Activated naive CD4-positive, alpha-beta T cell treated with anti-CD3 and anti-CD28 coated beads, Interleukin-2, amount 50 U/mL, for 24 hours (primary cell): ENCODE measurements around the gene MBTPS1.

Experiments
- H3K27ac Mint-ChIP-seq: one replicate; pipeline ENCODE4 v1.8.0; 2021; ENCODE audit warnings: mild to moderate bottlenecking, mixed read lengths
- H3K27me3 Mint-ChIP-seq: one replicate; pipeline ENCODE4 v1.8.0; 2021; ENCODE audit warnings: mixed read lengths
- H3K36me3 Mint-ChIP-seq: one replicate; pipeline ENCODE4 v1.8.0; 2021; ENCODE audit warnings: mixed read lengths
- H3K4me1 Mint-ChIP-seq: one replicate; pipeline ENCODE4 v1.8.0; 2021; ENCODE audit warnings: mixed read lengths
- H3K4me3 Mint-ChIP-seq: one replicate; pipeline ENCODE4 v1.8.0; 2021; ENCODE audit warnings: mild to moderate bottlenecking, mixed read lengths
- H3K9me3 Mint-ChIP-seq: one replicate; pipeline ENCODE4 v1.8.0; 2021; ENCODE audit warnings: mixed read lengths

The MBTPS1 gene

GRCh38 chr16:84093120-84093878 lies 23.4 kb downstream of the MBTPS1 start:
- Mint-ChIP-seq H3K27ac (no peak overlapping the region), H3K36me3 (peaks cover 17% of the 10 kb centered on the region), H3K9me3 (no peaks in the 10 kb centered on the region), H3K4me1 (peaks cover 15% of the 10 kb centered on the region), H3K4me3 (no peak overlapping the region), H3K27me3 (no peaks in the 10 kb centered on the region)

GRCh38 chr16:84091460-84091859 lies 25.3 kb downstream of the MBTPS1 start:
- Mint-ChIP-seq H3K27me3 (no peaks in the 10 kb centered on the region), H3K4me3 (no peak overlapping the region), H3K27ac (peak overlapping the region; percentile 12), H3K4me1 (peaks cover 31% of the 10 kb centered on the region), H3K36me3 (peaks cover 24% of the 10 kb centered on the region), H3K9me3 (no peaks in the 10 kb centered on the region)

- no peak overlapping the region for H3K4me3 Mint-ChIP-seq
- no peaks in the 10 kb centered on the region for H3K9me3 Mint-ChIP-seq
- no peak overlapping the region for H3K27ac Mint-ChIP-seq
- H3K4me1 Mint-ChIP-seq = peaks cover 38% of the 10 kb centered on the region
- H3K36me3 Mint-ChIP-seq = peaks cover 24% of the 10 kb centered on the region
- no peaks in the 10 kb centered on the region for H3K27me3 Mint-ChIP-seq
Measured at GRCh38 chr16:84090211-84090610, 26.5 kb downstream of the MBTPS1 start.

- H3K27ac Mint-ChIP-seq = no peak overlapping the region
- H3K27me3 Mint-ChIP-seq = no peaks in the 10 kb centered on the region
- peaks cover 44% of the 10 kb centered on the region for H3K4me1 Mint-ChIP-seq
- no peaks in the 10 kb centered on the region for H3K9me3 Mint-ChIP-seq
- peaks cover 20% of the 10 kb centered on the region for H3K36me3 Mint-ChIP-seq
- H3K4me3 Mint-ChIP-seq = no peak overlapping the region
Measured at GRCh38 chr16:84088695-84089395, 27.9 kb downstream of the MBTPS1 start.

GRCh38 chr16:84087466-84088151 lies 29.1 kb downstream of the MBTPS1 start:
- Mint-ChIP-seq H3K36me3 (peaks cover 15% of the 10 kb centered on the region), H3K4me3 (no peak overlapping the region), H3K27ac (peak overlapping the region; percentile 30), H3K4me1 (peaks cover 44% of the 10 kb centered on the region), H3K9me3 (no peaks in the 10 kb centered on the region), H3K27me3 (no peaks in the 10 kb centered on the region)

GRCh38 chr16:84087001-84087400 lies 29.7 kb downstream of the MBTPS1 start:
- Mint-ChIP-seq H3K9me3 (no peaks in the 10 kb centered on the region), H3K4me3 (no peak overlapping the region), H3K4me1 (peaks cover 44% of the 10 kb centered on the region), H3K27ac (no peak overlapping the region), H3K36me3 (peaks cover 15% of the 10 kb centered on the region), H3K27me3 (no peaks in the 10 kb centered on the region)

- Mint-ChIP-seq H3K4me1 (peaks cover 44% of the 10 kb centered on the region), H3K4me3 (no peak overlapping the region), H3K27me3 (no peaks in the 10 kb centered on the region), H3K36me3 (peaks cover 13% of the 10 kb centered on the region), H3K9me3 (no peaks in the 10 kb centered on the region), H3K27ac (no peak overlapping the region)
Measured at GRCh38 chr16:84086341-84086740, 30.4 kb downstream of the MBTPS1 start.

GRCh38 chr16:84085773-84086172 lies 31.0 kb downstream of the MBTPS1 start:
- Mint-ChIP-seq H3K27ac (no peak overlapping the region), H3K4me3 (no peak overlapping the region), H3K36me3 (peaks cover 16% of the 10 kb centered on the region), H3K27me3 (no peaks in the 10 kb centered on the region), H3K4me1 (peaks cover 48% of the 10 kb centered on the region), H3K9me3 (no peaks in the 10 kb centered on the region)

GRCh38 chr16:84085271-84085667 lies 31.5 kb downstream of the MBTPS1 start:
- Mint-ChIP-seq H3K4me3 (no peak overlapping the region), H3K36me3 (peaks cover 18% of the 10 kb centered on the region), H3K4me1 (peaks cover 52% of the 10 kb centered on the region), H3K9me3 (no peaks in the 10 kb centered on the region), H3K27me3 (no peaks in the 10 kb centered on the region), H3K27ac (no peak overlapping the region)

- Mint-ChIP-seq H3K36me3 (peaks cover 19% of the 10 kb centered on the region), H3K4me3 (no peak overlapping the region), H3K9me3 (no peaks in the 10 kb centered on the region), H3K27ac (no peak overlapping the region), H3K4me1 (peaks cover 56% of the 10 kb centered on the region), H3K27me3 (no peaks in the 10 kb centered on the region)
Measured at GRCh38 chr16:84084570-84085270, 32.0 kb downstream of the MBTPS1 start.

GRCh38 chr16:84082835-84083569 lies 33.7 kb downstream of the MBTPS1 start:
- Mint-ChIP-seq H3K36me3 (peaks cover 16% of the 10 kb centered on the region), H3K9me3 (no peaks in the 10 kb centered on the region), H3K27me3 (no peaks in the 10 kb centered on the region), H3K4me3 (no peak overlapping the region), H3K4me1 (peaks cover 45% of the 10 kb centered on the region), H3K27ac (peak overlapping the region; percentile 23)

GRCh38 chr16:84082110-84082509 lies 34.6 kb downstream of the MBTPS1 start:
- Mint-ChIP-seq H3K36me3 (peaks cover 13% of the 10 kb centered on the region), H3K27ac (no peak overlapping the region), H3K4me1 (peaks cover 45% of the 10 kb centered on the region), H3K4me3 (no peak overlapping the region), H3K9me3 (no peaks in the 10 kb centered on the region), H3K27me3 (no peaks in the 10 kb centered on the region)

GRCh38 chr16:84081446-84081989 lies 35.2 kb downstream of the MBTPS1 start:
- no peak overlapping the region for H3K27ac Mint-ChIP-seq
- peaks cover 10% of the 10 kb centered on the region for H3K36me3 Mint-ChIP-seq
- no peak overlapping the region for H3K4me3 Mint-ChIP-seq
- no peaks in the 10 kb centered on the region for H3K27me3 Mint-ChIP-seq
- H3K9me3 Mint-ChIP-seq = no peaks in the 10 kb centered on the region
- H3K4me1 Mint-ChIP-seq = peaks cover 44% of the 10 kb centered on the region

GRCh38 chr16:84080813-84081212 lies 35.9 kb downstream of the MBTPS1 start:
- H3K4me3 Mint-ChIP-seq = no peak overlapping the region
- peaks cover 11% of the 10 kb centered on the region for H3K36me3 Mint-ChIP-seq
- H3K4me1 Mint-ChIP-seq = peaks cover 42% of the 10 kb centered on the region
- peak overlapping the region; percentile 19 for H3K27ac Mint-ChIP-seq
- H3K9me3 Mint-ChIP-seq = no peaks in the 10 kb centered on the region
- H3K27me3 Mint-ChIP-seq = no peaks in the 10 kb centered on the region

GRCh38 chr16:84080378-84080777 lies 36.4 kb downstream of the MBTPS1 start:
- Mint-ChIP-seq H3K4me1 (peaks cover 41% of the 10 kb centered on the region), H3K4me3 (no peak overlapping the region), H3K9me3 (no peaks in the 10 kb centered on the region), H3K27me3 (no peaks in the 10 kb centered on the region), H3K27ac (no peak overlapping the region), H3K36me3 (peaks cover 13% of the 10 kb centered on the region)
